Right atrium auricular region (tissue), 2 donors: ENCODE measurements around the gene HABP4. TPM values are rescaled to one million over a fixed set of nuclear protein-coding genes. Genes with fewer than 3 reads are reported as not detected.
"Not testable (repeated sequence)": the region's sequence is repeated elsewhere in the genome, so short reads cannot be mapped to it uniquely, and the experiment has no call there.

Experiments used
- DNase-seq: peaks from one replicate; pipeline ENCODE4 v3.0.0-alpha.2; 2019; ENCODE audit warnings: low spot score
- H3K27ac ChIP-seq, 2 donors: fragments of 200-600 bp; sonication (generic); 1 replicate in 1 of 2; 2 replicates in 1 of 2; pipeline ENCODE4 v1.5.1; 2016 to 2019
- H3K27me3 ChIP-seq, 2 donors: fragments of 200-600 bp; sonication (generic); one replicate each; pipeline versions ENCODE4 v1.5.1 to v1.6.0; 2017 to 2019
- H3K36me3 ChIP-seq: fragments of 200-600 bp; sonication (generic); one replicate; pipeline ENCODE4 v1.5.1; 2016
- H3K4me1 ChIP-seq, 2 donors: fragments of 200-600 bp; sonication (generic); one replicate each; pipeline versions ENCODE4 v1.5.1 to v1.6.0; 2017 to 2019
- H3K4me3 ChIP-seq, 2 donors: fragments of 200-600 bp; sonication (generic); 1 replicate in 1 of 2; 2 replicates in 1 of 2; pipeline ENCODE4 v1.5.1; 2017 to 2019; ENCODE audit warnings: mild to moderate bottlenecking in 1 of 2, moderate library complexity in 1 of 2
- H3K9me3 ChIP-seq, 2 donors: fragments of 200-600 bp; sonication (generic); one replicate each; pipeline ENCODE4 v1.5.1; 2019
- CTCF ChIP-seq, 2 donors: fragments of 200-600 bp; sonication (generic); IDR thresholded peaks; one replicate each; pipeline ENCODE4 v1.5.1; 2019; ENCODE audit warnings: antibody characterized with exemption in 2 of 2
- total RNA-seq, 2 donors: library from RNA; depleted of rRNA; stranded (reverse); fragments of >200 nt; gene quantifications; one replicate each; pipeline ENCODE4 v1.1.0, GENCODE V29; 2016

The HABP4 gene
- total RNA-seq, 2 donors from 2014 or later = 16.5 to 20.5 TPM

GRCh38 chr9:96501633-96502538, 51.9 kb downstream of the HABP4 start:
- no peak overlapping the region for H3K4me3 ChIP-seq
- no peaks in the 10 kb centered on the region for H3K36me3 ChIP-seq
- H3K27me3 ChIP-seq = no peaks in the 10 kb centered on the region
- no peaks in the 10 kb centered on the region for H3K4me1 ChIP-seq
- TF ChIP-seq CTCF (IDR thresholded peaks at IDR 0.05) = no peak
- DNase-seq = no peak
- no peak overlapping the region for H3K27ac ChIP-seq
- no peaks in the 10 kb centered on the region for H3K9me3 ChIP-seq

GRCh38 chr9:96502539-96503373, 52.8 kb downstream of the HABP4 start:
- TF ChIP-seq CTCF (IDR thresholded peaks at IDR 0.05) = no peak
- Histone ChIP-seq H3K27ac (no peak overlapping the region), H3K4me3 (no peak overlapping the region), H3K9me3 (no peaks in the 10 kb centered on the region), H3K36me3 (no peaks in the 10 kb centered on the region), H3K4me1 (no peaks in the 10 kb centered on the region), H3K27me3 (no peaks in the 10 kb centered on the region)
- DNase-seq = no peak

- H3K27ac ChIP-seq, H3K4me1 ChIP-seq: not testable (repeated sequence)
These were observed 53.4 kb downstream of the HABP4 start for GRCh38 chr9:96503374-96503748.

GRCh38 chr9:96503918-96504317, 53.9 kb downstream of the HABP4 start:
- no peaks in the 10 kb centered on the region for H3K36me3 ChIP-seq
- peaks cover 0 to 11% of the 10 kb centered on the region in 2 donors for H3K4me1 ChIP-seq
- H3K27ac ChIP-seq = no peak overlapping the region
- H3K9me3 ChIP-seq = no peaks in the 10 kb centered on the region
- H3K27me3 ChIP-seq = no peaks in the 10 kb centered on the region
- no peak for DNase-seq
- no peak for TF ChIP-seq CTCF (IDR thresholded peaks at IDR 0.05)
- H3K4me3 ChIP-seq = no peak overlapping the region

More at GRCh38 chr9:96503374-96503748, 53.4 kb downstream of the HABP4 start:
- H3K27me3 ChIP-seq, H3K9me3 ChIP-seq, H3K4me3 ChIP-seq, DNase-seq, H3K36me3 ChIP-seq: not testable (repeated sequence)

- TF ChIP-seq CTCF (IDR thresholded peaks at IDR 0.05) = no peak
- no peaks in the 10 kb centered on the region for H3K9me3 ChIP-seq
- no peak for DNase-seq
- peaks cover 0 to 14% of the 10 kb centered on the region in 2 donors for H3K4me1 ChIP-seq
- no peaks in the 10 kb centered on the region for H3K36me3 ChIP-seq
- H3K27ac ChIP-seq = no peak overlapping the region
- H3K27me3 ChIP-seq = no peaks in the 10 kb centered on the region
- no peak overlapping the region for H3K4me3 ChIP-seq
These were observed 55.5 kb downstream of the HABP4 start for GRCh38 chr9:96505316-96505991.
